Measurements from ENCODE around the gene SLC23A2. TPM values are rescaled to one million over a fixed set of nuclear protein-coding genes. Genes with fewer than 3 reads are reported as not detected.

Gene SLC23A2
- total RNA-seq: 26.1 and 30.2 TPM in 2 replicates

GRCh38 chr20:5001174-5002076, at the start of gene SLC23A2:
SLC23A2 (minus strand) TSS chr20:5001510; CDS start chr20:4932562, 68,948 bp downstream.

Small RNA genes lying within 50 kb of the gene (small RNA-seq; reads per million reads assigned to genes)
- gene AL121890.1 (0.57 reads per million, percentile 17 among the genes with 10 or more reads in this experiment), gene RF00322 (not detected)

Other genes with a start within 250 kb of the SLC23A2 start
- 0.13 and 0.22 TPM in 2 replicates for gene RASSF2, start 177.9 kb downstream of the SLC23A2 start, total RNA-seq
- 149 and 166 TPM in 2 replicates for gene TMEM230, start 111.6 kb upstream of the SLC23A2 start, total RNA-seq
- 63.5 and 109 TPM in 2 replicates for gene PCNA, start 118.4 kb upstream of the SLC23A2 start, total RNA-seq
- gene CDS2, start 125.5 kb upstream of the SLC23A2 start, total RNA-seq: 39.5 and 40.6 TPM in 2 replicates

Data from articular chondrocyte of knee joint (primary cell).